Calu3 (cell line): Measurements from ENCODE around the gene IL11RA. TPM values are rescaled to one million over a fixed set of nuclear protein-coding genes. Genes with fewer than 3 reads are reported as not detected.

Source experiments
- BruUV-seq: library from RNA; stranded (reverse); fragments of 400-500 nt; replicated peaks from 2 replicates; lab custom pipeline; 2021; lab: Mats Ljungman, UMichigan
- CTCF ChIA-PET: fragments of 300-600 bp; sonication (Branson Sonifier 250); formaldehyde crosslinking; loops from one replicate; lab custom pipeline; 2022; ENCODE audit warnings: antibody characterized with exemption; lab: Charles Lee
- DNase-seq: peaks from one replicate; pipeline ENCODE4 v3.0.0; 2022
- H3K27ac Mint-ChIP-seq: one replicate; pipeline ENCODE4 v1.8.0; 2022; ENCODE audit warnings: mixed read lengths; ENCODE audit not compliant: unreplicated experiment
- H3K27me3 Mint-ChIP-seq: one replicate; pipeline ENCODE4 v1.8.0; 2022; ENCODE audit warnings: mixed read lengths; ENCODE audit not compliant: unreplicated experiment
- H3K36me3 Mint-ChIP-seq: one replicate; pipeline ENCODE4 v1.8.0; 2022; ENCODE audit warnings: mild to moderate bottlenecking, moderate library complexity, mixed read lengths; ENCODE audit not compliant: insufficient read depth, unreplicated experiment
- H3K4me1 Mint-ChIP-seq: one replicate; pipeline ENCODE4 v1.8.0; 2022; ENCODE audit warnings: mild to moderate bottlenecking, low read depth, mixed read lengths; ENCODE audit not compliant: unreplicated experiment
- H3K4me3 Mint-ChIP-seq: one replicate; pipeline ENCODE4 v1.8.0; 2022; ENCODE audit warnings: mild to moderate bottlenecking, low read depth, moderate library complexity, mixed read lengths; ENCODE audit not compliant: unreplicated experiment
- H3K9me3 Mint-ChIP-seq: one replicate; pipeline ENCODE4 v1.8.0; 2022; ENCODE audit warnings: low read depth, mixed read lengths; ENCODE audit not compliant: unreplicated experiment
- intact Hi-C: fragments of 100-400 bp; cut with micrococcal nuclease; formaldehyde crosslinking; loops from one replicate; pipeline ENCODE4 v1.10.0; 2022; ENCODE audit not compliant: unreplicated experiment
- total RNA-seq: library from RNA; stranded (reverse); gene quantifications from 2 replicates; pipeline ENCODE4 v1.2.3, GENCODE V29; 2022
- TF ChIP-seq, protein P1 (sequence below): fragments of 200-600 bp; IDR thresholded peaks from one replicate; pipeline ENCODE4 v1.8.0; 2022; ENCODE audit warnings: antibody characterized with exemption; ENCODE audit not compliant: unreplicated experiment

IL11RA gene
- total RNA-seq, 1 experiment from 2014 or later, result 6.8 TPM

DNA sequence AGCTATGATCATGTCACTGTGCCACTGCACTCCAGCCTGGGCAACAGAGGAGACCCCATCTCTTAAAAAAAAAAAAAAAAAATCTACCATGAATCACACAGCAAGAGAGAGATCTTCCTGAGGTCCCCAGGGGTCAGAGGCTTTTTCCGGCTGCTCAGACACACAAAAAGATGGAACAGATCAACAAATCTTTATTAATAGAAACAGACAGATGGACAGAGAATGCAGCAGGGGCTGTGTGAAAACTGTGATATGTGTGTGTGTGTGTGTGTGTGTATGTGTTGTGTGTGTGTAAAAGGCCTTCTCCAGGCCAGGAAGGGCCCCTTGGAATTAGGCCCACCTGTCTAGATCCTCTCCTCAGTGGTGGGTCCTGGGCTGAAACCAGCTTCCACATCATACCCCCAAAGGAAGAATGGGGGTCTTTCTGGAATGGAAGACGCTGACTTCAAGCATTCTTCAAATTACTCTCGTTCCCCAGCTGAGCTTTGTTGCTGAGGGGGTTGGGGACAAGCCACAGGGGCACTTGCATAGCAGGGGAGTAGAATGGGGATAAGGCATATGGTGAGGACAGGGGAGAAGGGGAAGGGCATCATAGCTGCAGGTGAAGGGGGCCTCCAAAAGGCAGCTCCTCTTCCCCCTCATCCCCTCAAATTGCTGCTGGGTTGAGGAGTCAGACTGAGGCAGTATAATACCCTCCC lies 17.3 kb upstream of the IL11RA start:
- Mint-ChIP-seq H3K27me3 (peaks cover 15% of the 10 kb centered on the region), H3K4me1 (peaks cover 10% of the 10 kb centered on the region), H3K4me3 (no peak overlapping the region), H3K9me3 (no peaks in the 10 kb centered on the region), H3K27ac (no peak overlapping the region), H3K36me3 (peaks cover 16% of the 10 kb centered on the region)
- TF ChIP-seq, protein P1, sequence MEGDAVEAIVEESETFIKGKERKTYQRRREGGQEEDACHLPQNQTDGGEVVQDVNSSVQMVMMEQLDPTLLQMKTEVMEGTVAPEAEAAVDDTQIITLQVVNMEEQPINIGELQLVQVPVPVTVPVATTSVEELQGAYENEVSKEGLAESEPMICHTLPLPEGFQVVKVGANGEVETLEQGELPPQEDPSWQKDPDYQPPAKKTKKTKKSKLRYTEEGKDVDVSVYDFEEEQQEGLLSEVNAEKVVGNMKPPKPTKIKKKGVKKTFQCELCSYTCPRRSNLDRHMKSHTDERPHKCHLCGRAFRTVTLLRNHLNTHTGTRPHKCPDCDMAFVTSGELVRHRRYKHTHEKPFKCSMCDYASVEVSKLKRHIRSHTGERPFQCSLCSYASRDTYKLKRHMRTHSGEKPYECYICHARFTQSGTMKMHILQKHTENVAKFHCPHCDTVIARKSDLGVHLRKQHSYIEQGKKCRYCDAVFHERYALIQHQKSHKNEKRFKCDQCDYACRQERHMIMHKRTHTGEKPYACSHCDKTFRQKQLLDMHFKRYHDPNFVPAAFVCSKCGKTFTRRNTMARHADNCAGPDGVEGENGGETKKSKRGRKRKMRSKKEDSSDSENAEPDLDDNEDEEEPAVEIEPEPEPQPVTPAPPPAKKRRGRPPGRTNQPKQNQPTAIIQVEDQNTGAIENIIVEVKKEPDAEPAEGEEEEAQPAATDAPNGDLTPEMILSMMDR, result no peak
- no peak for DNase-seq
- intact Hi-C loops, result loop anchor here (1.0 kb wide), 1 partner anchor 22 kb away; the partner anchor contains the start of gene RPP25L
- CTCF ChIA-PET, result no interaction called here
- BruUV-seq, result TSS peak; percentile 69

DNA sequence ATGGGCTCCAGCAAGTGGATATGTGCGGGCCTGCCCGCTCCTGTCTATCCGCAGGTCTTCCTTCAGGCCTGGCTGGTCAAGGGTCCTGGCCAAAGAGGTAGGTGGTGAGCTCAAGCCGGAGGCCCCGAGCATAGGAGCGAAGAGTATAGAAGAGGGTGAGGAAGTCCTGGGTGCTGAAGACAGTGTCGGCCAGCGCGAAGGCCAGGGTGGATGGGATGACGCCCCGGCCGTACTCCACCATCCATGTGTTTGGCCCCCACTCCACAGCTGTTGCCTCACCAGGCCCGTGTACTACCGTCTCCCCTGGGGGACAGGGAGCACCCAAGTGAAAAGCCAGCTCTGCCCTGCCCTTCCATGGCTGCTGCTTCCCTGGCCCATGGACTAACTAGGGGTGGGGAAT lies 16.4 kb upstream of the IL11RA start:
- peaks cover 10% of the 10 kb centered on the region for H3K4me1 Mint-ChIP-seq

DNA sequence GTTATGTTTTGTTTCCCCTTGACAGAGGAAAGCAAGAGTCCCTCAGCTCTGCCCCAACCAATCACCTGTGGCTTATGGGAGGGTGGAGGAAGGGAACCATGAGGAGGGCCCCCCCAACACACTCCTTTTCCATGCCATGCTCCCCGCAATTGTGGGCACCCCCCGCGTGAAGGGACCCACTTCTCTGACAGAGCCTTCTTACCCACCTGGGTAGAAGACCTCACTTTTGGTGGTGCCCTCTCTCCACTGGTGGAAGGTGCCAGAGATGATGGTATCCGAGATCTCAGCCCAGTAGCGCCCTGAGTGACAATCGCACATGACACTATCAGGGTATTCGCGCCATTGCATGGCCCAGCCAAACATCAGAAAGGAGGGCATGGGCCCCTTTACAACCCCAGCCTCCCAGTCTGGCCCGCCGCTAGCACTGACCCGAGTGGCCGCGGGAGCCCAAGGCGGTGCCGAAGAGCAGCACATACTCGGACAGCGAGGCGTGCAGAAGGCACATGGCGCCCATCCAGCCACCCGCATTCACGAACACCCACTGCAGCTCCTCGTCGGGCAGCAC lies 15.1 kb upstream of the IL11RA start:
- peak overlapping the region; percentile 83 for H3K4me3 Mint-ChIP-seq
- peaks cover 16% of the 10 kb centered on the region for H3K36me3 Mint-ChIP-seq
- no peak overlapping the region for H3K27ac Mint-ChIP-seq
- DNase-seq, result no peak
- H3K27me3 Mint-ChIP-seq, result no peaks in the 10 kb centered on the region
- H3K4me1 Mint-ChIP-seq, result peaks cover 10% of the 10 kb centered on the region
- H3K9me3 Mint-ChIP-seq, result no peaks in the 10 kb centered on the region
- CTCF ChIA-PET, result interaction anchor here (0.6 to 1.3 kb wide), 3 partner anchors 10 to 256 kb away, joined by 3 to 5 read pairs (median 3); partner anchors contain the start of gene GALT
- intact Hi-C loops, result no loop called here
- TF ChIP-seq, protein P1, result no peak
- BruUV-seq, result no TSS peak

More for the DNA sequence above, 16.4 kb upstream of the IL11RA start:
- no peak for DNase-seq
- intact Hi-C loops, result no loop called here
- TF ChIP-seq, protein P1, result no peak
- peaks cover 16% of the 10 kb centered on the region for H3K36me3 Mint-ChIP-seq
- CTCF ChIA-PET, result no interaction called here
- BruUV-seq, result no TSS peak
- no peaks in the 10 kb centered on the region for H3K9me3 Mint-ChIP-seq
- no peak overlapping the region for H3K27ac Mint-ChIP-seq
- H3K4me3 Mint-ChIP-seq, result peak overlapping the region; percentile 83
- H3K27me3 Mint-ChIP-seq, result peaks cover 6% of the 10 kb centered on the region

DNA sequence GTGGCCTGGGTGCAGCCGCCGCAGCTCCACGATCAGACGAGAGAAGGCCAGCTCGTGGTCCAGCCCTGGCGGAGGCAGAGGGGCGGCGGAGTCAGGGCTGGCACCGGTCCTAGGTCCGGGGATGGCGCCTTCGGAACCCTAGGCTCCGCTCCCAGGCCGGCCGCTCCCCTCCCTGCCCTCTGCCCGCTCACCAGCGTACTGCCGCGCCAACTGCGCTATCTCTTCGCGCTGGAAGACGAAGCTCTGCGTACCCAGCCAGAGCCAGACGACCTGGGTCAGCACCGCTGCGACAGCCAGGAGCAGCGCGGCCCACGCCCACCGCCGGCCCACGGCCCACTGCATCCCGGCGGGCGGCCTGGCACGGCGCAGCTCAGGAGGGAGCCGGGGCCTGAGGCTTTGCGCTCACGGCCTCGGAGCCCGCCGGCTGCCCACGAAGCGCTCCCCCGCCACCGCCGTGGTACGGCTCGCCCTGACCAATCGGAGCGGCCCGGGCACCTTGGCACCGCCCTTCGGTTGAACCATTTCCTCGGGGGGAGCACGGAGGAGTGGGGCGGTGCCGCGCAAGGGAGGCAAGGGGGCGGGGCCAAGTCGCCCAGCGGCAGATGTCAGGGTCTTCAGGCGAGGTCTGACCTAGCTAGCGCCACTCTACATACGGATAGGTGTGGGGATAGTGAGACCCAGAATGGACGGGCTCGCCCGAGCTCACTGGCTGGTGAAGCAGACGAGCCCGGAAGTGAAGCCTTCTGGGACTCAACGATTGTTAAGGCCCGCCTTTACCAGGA lies 14.4 kb upstream of the IL11RA start, which contains the start of gene SIGMAR1:
TSS of gene SIGMAR1 (minus strand) at position 432 of the 782 bp plus-strand sequence. CDS start at position 342, 90 bp downstream.
- H3K9me3 Mint-ChIP-seq, result no peaks in the 10 kb centered on the region
- H3K4me1 Mint-ChIP-seq, result peaks cover 10% of the 10 kb centered on the region
- BruUV-seq, result no TSS peak
- peaks cover 16% of the 10 kb centered on the region for H3K36me3 Mint-ChIP-seq
- intact Hi-C loops, result no loop called here
- H3K27me3 Mint-ChIP-seq, result no peaks in the 10 kb centered on the region
- peak within 1 kb of the TSS; percentile 83 for H3K4me3 Mint-ChIP-seq
- TF ChIP-seq, protein P1, result no peak
- peak within 1 kb of the TSS; percentile 56 for H3K27ac Mint-ChIP-seq
- CTCF ChIA-PET, result interaction anchor here (0.6 to 1.3 kb wide), 3 partner anchors 9 to 257 kb away, joined by 3 to 5 read pairs (median 3); partner anchors contain the start of gene GALT
- peak; percentile 91 for DNase-seq
